Glomerular visceral epithelial cell (primary cell): ENCODE measurements around the gene S1PR5.
A peak's percentile ranks its signal among the peaks of the same experiment; 100 is the strongest.
"Not testable (repeated sequence)": the region's sequence is repeated elsewhere in the genome, so short reads cannot be mapped to it uniquely, and the experiment has no call there.

ENCODE experiments used
- DNase-seq: peaks from one replicate; pipeline ENCODE4 v3.0.0-alpha.2; 2016; ENCODE audit errors: extremely low spot score

Gene S1PR5

DNA sequence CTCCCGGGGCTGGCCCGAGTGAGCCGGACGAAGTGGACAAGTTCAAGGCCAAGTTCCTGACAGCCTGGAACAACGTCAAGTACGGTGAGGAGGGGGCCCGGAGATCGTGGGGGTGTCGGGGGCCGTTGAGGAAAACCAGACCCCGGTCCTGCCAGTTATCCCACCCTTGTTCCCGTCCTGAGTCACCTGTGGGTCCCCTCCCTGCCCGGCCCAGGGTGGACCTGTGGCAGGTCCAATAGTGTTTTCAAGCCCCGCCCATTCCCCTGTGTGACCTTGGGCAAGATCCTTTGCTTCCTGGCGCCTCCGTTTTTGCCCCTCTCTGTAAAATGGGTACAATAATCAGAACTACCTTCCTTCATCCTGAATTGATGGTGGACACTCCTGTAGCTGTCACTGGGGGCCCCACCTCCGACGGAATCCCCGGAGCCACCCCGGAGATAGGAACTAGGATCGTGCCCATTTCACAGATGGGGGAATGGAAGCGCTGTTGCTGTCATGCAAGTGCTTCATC is 27.1 kb upstream of the S1PR5 start:
- no peak for DNase-seq

DNA sequence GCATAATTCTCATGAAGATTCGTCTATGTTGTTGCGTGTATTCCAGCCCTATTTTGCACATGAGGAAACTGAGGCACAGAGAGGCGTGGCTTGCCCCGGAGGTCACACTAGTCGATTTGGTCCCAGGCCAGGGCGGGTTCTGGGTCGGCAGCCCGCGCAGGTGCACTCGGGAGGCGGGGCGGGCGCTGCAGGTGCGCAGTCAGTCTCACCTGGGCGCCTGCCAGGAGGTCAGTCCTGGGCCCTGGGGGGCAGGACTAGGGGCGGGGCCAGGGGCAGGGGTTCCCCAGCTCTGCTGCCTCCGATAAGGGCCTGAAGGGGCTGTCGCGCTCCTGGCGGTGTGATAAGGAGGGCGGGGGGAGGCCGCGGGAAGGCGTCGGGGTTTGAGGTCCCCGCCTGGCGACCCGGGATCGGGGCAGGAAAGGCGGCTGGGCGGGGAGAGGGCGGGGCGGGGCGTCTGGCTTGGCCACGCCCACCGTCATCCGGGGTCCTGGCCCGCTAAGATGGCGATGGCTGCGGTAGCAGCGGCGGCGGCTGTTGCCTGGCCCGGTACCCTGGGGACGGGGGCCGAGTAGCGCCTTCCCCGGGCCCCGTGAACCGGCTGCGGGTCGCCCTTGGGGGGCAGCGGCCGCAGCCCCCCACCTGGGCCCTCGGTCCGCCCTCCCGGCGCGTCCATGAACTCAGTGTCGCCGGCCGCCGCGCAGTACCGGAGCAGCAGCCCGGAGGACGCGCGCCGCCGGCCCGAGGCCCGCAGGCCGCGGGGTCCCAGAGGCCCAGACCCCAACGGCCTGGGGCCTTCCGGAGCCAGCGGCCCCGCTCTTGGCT is 26.4 kb upstream of the S1PR5 start, which contains the start of gene ATG4D:
ATG4D (plus strand) TSS at position 485 of the 822 bp plus-strand sequence; CDS start at position 672, 187 bp downstream.
- DNase-seq, result peak; percentile 75

DNA sequence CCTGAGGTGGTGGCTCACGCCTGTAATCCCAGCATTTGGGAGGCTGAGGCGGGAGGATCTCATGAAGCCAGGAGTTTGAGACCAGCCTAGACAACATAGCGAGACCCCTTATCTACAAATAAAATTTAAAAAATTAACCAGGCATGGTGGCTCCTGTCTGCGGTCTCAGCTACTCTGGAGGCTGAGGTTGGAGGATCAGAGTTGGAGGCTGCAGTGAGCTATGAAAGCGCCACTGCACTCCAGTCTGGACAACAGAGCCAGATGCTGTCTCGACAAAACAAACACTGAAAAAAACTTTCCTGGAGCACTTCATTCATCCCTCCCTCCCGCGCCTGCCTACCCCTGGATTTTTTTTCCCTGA is 25.8 kb upstream of the S1PR5 start:
- no peak for DNase-seq

DNA sequence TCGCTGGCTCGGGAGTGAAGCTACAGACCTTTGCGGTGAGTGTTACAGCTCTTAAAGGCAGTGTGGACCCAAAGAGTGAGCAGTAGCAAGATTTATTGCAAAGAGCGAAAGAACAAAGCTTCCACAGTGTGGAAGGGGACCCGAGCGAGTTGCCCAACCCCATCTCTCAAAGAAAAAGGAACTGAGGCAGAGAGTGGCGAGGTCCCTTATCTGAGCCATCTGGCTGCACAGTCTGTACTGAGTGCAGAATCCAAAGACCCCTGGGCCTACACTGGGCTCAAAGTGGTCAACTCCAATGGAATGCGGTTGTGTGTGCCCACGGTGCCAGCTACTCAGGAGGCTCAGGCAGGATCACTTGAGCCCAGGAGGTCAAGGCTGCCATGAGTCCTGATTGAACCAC is 21.8 kb upstream of the S1PR5 start:
- not testable (repeated sequence) for DNase-seq

DNA sequence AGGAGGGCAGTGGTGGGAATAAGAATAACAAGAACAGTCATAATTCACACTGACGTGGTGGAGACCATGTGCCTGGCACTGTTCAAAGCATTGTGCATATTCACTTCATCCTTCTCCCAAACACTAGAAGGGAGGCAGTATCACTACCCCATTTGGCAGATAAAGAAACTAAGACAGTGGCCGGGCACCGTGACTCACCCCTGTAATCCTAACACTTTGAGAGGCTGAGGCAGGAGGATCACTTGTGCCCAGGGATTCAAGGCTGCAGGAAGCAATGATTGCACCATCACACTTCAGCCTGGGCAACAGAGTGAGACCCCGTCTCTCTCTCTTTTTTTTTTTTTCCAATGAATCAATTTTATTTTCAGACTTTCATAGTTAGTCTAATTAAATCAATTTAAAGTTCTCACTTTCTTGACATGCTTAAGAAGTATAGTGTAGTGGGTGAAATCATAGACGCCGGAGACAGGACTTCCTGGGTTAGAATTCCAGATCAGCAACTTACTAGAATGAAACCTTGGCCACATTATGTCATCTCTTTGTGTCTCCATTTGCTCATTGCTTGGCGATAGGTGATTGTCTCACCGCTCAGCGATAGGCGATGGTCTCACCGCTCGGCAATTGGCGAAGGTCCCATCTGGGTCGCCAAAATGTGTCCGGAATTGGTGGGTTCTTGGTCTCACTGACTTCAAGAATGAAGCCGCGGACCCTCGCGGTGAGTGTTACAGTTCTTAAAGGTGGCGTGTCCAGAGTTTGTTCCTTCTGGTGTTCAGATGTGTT is 21.1 kb upstream of the S1PR5 start:
- no peak for DNase-seq

DNA sequence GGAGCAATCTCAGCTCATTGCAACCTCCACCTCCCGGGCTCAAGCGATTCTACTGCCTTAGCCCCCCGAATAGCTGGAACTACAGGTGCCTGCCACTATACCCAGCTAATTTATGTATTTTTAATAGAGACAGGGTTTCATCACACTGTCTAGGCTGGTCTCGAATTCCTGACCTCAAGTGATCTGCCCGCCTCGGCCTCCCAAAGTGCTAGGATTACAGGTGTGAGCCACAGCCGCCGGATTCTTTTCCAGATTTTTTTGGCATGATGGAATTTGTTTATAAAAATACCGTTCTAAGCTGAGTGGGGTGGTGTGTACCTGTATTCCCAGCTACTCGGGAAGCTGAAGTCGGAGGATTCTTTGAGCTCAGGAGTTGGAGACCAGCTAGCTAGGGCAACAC is 20.4 kb upstream of the S1PR5 start:
- DNase-seq, result no peak

DNA sequence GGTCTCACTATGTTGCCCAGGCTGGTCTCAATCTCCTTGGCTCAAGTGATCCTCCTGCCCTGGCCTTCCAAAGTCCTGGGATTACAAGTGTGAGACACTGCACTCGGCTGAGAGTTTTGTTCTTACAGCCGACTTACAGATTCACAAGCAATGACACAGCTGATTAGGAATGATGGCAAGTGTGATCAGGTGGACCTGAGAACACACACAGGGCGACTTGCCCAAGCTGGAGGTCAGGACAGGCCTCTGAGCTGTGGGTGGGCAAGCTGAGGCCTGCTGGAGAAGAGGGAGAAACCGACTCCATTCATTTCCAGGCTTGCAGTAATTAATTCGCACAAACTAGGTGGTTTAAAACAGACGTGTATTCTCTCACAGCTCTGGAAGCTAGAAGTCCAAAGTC is 18.4 kb upstream of the S1PR5 start:
- no peak for DNase-seq

DNA sequence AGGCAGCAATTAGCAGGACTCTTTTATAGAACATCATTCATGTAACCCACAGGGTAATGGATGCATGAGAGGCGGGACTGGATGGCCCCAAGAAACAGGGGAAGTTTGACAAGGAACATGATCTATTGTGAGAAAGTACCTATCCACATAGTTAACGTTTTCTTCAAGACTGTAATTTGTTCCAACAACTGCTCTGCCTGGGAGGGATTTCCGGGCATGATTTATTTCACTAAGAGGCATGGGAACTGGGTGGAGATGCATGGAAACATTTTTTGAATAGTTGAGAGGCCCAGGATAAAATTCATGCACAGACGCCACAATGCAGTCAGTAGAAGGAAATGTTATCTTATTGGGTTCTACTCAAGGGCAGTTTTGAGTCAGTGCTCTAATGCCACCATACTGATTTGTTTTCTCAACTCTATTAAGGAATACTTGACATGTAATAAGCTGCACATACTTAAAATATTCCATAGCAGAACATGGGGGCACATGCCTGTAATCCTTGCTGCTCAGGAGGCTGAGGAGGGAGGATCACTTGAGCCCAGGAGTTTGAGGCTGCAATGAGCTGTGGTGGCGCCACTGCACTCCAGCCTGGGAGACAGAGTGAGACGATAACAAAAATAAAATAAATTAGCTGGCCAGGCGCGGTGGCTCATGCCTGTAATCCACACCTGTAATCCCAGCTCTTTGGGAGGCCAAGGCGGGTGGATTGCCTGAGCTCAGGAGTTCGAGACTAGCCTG is 16.6 kb upstream of the S1PR5 start:
- no peak for DNase-seq

DNA sequence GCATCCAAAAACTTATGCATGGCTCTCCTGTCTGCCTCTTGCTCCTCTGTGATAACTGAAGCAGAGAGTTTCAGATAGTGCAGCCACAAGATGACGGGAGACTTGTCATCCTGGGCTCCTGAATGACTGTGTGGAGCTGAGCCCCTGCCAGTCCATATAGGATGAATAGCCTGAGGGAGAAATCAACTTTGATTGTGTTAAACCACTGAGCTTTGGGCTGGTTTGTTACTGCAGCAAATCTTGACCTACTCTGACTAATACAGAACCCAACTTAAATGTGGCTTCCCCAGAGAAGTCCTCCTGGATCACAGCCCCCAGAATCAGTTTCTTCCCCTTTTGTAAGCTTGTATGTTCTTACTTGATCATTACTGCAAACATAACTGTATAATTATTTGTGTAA is 15.2 kb upstream of the S1PR5 start:
- DNase-seq, result no peak

DNA sequence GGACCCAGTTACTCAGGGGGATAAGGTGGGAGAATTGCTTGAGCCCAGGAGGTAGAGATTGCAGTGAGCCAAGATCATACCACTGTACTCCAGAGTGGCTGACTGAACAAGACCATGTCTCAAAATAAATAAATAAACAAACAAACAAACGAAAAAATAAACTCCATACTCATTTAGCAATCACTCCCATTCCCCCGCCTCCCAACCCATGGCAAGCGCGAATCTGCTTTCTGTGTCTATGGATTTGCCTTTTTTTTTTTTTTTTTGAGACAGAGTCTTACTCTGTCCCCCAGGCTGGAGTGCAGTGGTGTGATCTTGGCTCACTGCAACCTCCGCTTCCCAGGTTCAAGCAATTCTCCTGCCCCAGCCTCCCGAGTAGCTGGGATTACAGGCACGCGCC is 9.6 kb upstream of the S1PR5 start:
- not testable (repeated sequence) for DNase-seq

DNA sequence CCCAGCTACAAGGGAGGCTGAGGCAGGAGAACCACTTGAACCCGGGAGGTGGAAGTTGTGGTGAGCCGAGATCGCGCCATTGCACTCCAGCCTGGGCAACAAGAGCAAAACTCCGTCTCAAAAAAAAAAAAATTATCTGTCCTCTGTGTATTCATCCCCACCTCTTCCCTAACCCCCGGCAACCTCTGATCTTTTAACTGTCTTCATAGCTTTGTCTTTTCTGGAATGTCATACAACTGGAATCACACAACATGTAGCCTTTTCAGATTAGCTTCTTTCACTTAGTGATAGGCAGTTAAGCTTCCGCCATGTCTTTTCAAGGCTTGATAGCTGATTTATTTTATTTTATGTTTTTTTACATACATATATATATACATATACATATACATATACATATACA is 8.4 kb upstream of the S1PR5 start:
- DNase-seq, result no peak

DNA sequence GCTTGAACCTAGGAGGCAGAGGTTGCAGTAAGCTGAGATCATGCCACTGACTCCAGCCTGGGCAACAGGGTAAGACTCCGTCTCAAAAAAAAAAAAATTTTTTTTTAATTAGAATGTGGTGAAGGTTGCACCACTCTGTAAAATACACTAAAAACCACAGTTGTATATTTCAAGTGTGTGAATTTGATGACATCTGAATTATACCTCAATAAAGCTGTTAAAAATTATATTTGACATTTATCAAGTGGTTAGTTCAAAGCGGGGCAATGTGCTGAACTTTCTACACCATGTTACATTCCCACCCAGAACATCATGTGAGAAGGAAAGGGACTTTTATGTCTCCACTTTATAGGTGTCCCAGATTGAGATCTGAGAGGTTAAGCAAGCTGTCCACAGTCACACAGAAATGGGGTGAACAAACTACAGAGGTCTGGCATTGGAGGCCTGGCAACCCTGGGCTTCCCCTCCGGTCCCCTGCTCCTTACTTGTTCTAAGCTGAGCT is 5.9 kb upstream of the S1PR5 start:
- DNase-seq, result no peak

DNA sequence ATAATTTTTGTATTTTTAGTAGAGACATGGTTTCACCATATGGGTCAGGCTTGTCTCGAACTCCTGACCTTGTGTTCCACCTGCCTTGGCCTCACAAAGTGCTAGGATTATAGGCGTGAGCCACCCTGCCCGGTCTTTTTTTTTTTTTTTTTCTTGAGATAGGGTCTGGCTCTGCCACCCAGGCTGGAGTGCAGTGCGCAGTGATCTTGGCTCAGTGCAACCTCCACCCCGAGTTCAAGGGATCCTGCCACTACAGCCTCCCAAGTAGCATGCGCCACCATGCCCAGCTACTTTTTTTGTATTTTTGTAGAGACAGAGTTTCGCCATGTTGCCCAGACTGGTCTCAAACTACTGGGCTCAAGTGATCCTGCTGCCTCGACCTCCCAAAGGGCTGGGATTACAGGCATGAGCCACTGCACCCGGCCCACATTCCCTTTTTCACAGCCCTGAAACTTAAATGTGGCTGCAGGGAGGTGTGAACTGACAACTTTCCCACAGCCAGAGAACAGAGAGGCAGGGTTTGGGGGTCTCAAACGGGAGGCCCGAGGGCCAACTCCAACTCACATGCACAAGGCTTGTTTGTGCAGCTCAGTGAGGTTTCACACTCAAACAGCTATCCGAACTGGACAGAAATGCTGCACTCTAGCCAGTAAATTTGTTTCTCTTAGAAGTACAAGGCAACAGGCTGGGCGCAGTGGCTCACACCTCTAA is 4.4 kb upstream of the S1PR5 start:
- no peak for DNase-seq

DNA sequence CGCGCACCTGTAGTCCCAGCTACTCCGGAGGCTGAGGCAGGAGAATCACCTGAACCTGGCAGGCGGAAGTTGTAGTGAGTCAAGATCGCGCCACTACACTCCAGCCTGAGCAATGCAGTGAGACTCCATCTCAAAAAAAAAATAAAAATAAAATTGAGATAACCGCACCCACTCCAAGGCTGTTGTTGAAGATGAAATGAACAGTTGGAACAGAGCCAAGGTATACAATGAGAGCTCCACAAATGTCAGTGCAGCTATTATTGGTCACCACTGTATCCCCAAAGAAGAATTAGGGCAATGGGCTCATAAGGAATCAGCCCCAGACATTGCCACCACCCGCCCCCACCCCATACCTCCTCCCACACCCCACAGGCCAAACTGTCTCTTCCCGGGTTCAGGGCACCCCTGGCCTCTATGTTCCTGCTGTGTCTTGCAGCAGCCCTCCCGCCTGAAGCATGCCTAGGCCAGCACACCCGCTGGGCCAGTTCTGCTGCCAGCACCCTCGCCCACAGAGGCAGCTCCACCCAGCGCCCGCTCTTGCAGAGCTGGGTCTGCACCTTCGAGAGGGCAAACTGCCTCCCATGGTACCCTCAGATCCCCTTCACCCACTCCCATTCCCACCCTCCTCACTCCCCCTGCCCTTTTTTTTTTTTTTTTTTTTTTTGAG is 3.5 kb upstream of the S1PR5 start:
- no peak for DNase-seq

DNA sequence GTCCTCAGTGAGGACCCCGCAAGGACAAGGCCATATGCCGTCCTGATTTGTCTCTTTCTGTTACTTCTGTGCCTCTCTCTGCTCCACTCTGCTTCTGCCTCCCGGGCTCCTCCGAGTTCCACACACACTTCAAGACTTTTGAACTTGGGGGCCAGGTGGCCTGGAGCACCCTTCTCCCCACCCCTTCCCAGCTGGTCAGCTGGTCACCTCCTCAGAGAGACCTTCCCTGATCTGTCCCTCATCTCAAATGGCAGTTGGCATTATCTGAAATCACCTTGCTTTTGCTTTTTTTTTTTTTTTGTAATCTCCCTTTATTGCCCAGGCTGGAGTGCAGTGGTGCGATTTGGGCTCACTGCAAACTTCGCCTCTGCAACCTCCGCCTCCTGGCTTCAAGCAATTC is 2.2 kb upstream of the S1PR5 start:
- DNase-seq, result no peak

DNA sequence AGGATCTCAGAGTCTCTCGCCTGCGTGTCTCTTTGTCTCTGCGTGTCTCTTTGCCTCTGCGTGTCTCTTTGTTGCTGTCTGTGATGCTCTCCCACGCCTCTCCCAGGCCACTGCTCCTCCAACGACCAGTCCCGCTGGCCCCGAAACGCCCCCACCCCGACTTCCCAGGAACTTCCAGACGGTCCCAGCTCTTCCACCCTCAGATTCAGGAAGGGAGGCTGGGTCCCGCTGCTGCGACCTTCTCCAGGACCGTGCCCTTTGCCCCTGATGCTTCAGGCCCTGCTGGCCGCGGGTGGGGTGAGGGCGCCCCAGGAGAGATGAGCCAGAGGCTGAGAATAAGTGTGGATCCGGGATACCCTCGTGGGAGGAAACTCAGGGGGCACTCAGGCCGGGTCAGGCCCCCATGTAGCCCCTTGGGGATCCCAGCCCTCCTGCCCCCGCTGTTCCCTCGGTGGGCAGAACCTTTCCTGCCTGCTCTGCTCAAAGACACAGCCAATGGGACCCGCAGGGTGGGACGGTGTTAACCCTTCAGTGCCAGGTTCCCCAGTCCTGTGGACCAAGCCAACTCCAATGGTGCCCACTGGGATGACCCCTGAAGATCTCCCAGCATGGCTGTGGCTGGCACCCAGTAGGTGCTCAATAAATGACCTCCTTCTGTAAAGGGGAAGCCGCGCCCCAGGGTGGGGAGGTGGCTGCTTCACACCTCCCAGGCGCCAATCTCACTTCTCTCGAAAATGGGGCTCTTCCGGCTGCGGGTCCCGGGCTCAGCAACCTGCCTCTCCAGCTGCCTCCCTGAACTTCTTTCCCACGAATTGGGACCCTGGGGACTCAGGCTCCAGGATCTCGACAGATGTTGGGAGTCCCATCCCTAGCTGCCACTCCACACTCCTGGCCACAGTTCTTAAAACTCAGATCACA is 1.5 kb upstream of the S1PR5 start:
- no peak for DNase-seq

DNA sequence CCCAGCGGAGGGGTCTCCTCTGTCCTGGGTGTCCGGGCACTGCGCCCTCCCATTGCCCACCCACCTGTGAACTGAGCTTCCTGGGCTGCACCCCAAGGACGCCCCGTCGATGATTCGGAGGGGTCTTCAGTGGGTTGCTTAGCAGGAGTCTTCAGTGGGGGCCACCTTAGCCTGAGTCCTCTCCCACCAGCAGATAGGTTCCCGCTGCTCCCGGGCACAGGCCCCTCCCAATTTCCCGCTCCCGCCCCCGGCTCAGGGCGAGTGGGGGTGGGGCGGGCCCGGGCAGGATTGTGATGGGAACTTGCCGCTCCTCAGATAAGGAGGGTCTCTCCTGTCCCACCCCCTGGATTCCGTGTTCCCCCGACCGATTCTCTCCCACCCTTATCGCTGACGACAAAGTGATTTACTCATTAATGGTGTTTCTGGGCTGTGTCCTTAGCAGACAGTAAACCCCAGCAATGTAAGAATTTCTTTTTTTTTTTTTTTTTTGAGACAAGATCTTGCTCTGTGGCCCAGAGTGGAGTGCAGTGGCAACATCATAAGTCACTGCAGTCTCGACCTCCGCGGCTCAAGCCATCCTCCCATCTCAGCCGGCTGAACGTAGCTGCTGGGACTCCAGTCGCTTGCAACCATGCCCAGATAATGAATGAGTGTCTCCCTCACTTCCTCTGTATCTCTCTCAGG is 655 bp upstream of the S1PR5 start:
- no peak for DNase-seq

DNA sequence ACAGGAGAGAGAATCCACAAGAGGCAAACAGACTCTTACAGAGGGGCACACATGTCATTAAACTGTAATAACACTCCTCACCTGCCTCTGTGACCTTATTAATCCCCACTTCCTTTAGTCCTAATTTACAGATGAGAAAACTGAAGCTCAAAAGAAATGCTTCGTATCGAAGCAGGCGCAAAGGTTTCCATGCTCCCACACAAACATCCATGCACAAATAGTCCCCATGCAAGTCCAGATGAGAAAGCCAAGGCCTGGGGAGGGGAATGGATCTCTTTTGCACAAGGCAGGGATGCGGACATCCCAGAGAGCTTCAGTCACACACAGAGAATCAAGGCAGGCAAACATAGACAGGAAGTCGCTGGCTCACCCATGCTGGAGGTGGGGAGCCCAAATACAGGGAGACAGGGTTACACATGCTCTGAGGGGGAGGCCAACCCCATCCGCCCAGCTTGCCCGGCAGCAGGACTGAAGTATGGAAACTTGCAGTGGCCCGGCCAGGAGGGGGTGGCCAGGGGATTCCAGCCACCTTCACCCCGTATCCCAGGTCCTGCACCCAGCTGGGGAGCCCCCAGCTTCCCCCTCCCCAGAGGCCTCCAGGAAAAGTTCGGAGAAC is 468 bp downstream of the S1PR5 start:
- no peak for DNase-seq

DNA sequence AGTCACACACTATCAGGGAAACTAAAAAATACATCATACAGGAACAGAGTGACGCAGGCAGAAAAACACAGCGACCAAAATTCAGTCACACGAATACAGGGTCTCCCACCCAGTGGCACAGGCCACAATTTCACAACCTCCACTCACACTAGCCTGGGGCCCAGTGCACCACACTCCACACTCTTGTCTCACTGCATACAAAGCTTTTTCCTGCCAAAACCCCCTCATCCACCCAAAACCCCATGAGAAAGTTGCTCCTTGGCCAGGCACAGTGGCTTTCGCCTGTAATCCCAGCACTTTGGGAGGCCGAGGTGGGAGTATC is 1.2 kb downstream of the S1PR5 start:
- no peak for DNase-seq
